T-helper 2 cell treated with Interferon-gamma antibody and Interleukin-4, amounts not matched to agents 5 μg/mL and 100 μg/mL, for 36 hours (primary cell): ENCODE measurements around the gene HGFAC.

Source experiments
- DNase-seq: peaks from one replicate; pipeline ENCODE4 v3.0.0; 2021; ENCODE audit warnings: low spot score
- H3K27ac Mint-ChIP-seq: one replicate; pipeline ENCODE4 v1.8.0; 2021; ENCODE audit warnings: mild to moderate bottlenecking, mixed read lengths
- H3K27me3 Mint-ChIP-seq: one replicate; pipeline ENCODE4 v1.8.0; 2021; ENCODE audit warnings: low read depth, mixed read lengths
- H3K36me3 Mint-ChIP-seq: one replicate; pipeline ENCODE4 v1.8.0; 2021; ENCODE audit warnings: low read depth, mixed read lengths
- H3K4me1 Mint-ChIP-seq: one replicate; pipeline ENCODE4 v1.8.0; 2021; ENCODE audit warnings: low read depth, mixed read lengths
- H3K4me3 Mint-ChIP-seq: one replicate; pipeline ENCODE4 v1.8.0; 2022; ENCODE audit warnings: mild to moderate bottlenecking, moderate library complexity, mixed read lengths
- H3K9me3 Mint-ChIP-seq: one replicate; pipeline ENCODE4 v1.8.0; 2021; ENCODE audit warnings: mixed read lengths

Gene HGFAC

GRCh38 chr4:3463556-3464348 lies 22.0 kb downstream of the HGFAC start:
- Mint-ChIP-seq H3K27ac (no peak overlapping the region), H3K27me3 (peaks cover 10% of the 10 kb centered on the region), H3K9me3 (no peaks in the 10 kb centered on the region), H3K4me3 (no peak overlapping the region), H3K36me3 (no peaks in the 10 kb centered on the region), H3K4me1 (no peaks in the 10 kb centered on the region)
- no peak for DNase-seq

GRCh38 chr4:3464349-3464905 lies 22.7 kb downstream of the HGFAC start:
- Mint-ChIP-seq H3K4me1 (no peaks in the 10 kb centered on the region), H3K4me3 (no peak overlapping the region), H3K27ac (no peak overlapping the region), H3K36me3 (no peaks in the 10 kb centered on the region), H3K27me3 (peaks cover 10% of the 10 kb centered on the region), H3K9me3 (no peaks in the 10 kb centered on the region)
- no peak for DNase-seq

- no peaks in the 10 kb centered on the region for H3K9me3 Mint-ChIP-seq
- H3K4me3 Mint-ChIP-seq, result no peak overlapping the region
- H3K27ac Mint-ChIP-seq, result no peak overlapping the region
- no peaks in the 10 kb centered on the region for H3K4me1 Mint-ChIP-seq
- DNase-seq, result no peak
- H3K36me3 Mint-ChIP-seq, result no peaks in the 10 kb centered on the region
- H3K27me3 Mint-ChIP-seq, result peaks cover 10% of the 10 kb centered on the region
Measured at GRCh38 chr4:3464911-3465697, 23.3 kb downstream of the HGFAC start.

GRCh38 chr4:3465698-3466671 lies 24.2 kb downstream of the HGFAC start:
- Mint-ChIP-seq H3K9me3 (no peaks in the 10 kb centered on the region), H3K27me3 (peaks cover 10% of the 10 kb centered on the region), H3K36me3 (no peaks in the 10 kb centered on the region), H3K27ac (no peak overlapping the region), H3K4me3 (no peak overlapping the region), H3K4me1 (no peaks in the 10 kb centered on the region)
- no peak for DNase-seq

GRCh38 chr4:3466691-3467600 lies 25.2 kb downstream of the HGFAC start:
- Mint-ChIP-seq H3K4me1 (no peaks in the 10 kb centered on the region), H3K27me3 (peaks cover 8% of the 10 kb centered on the region), H3K27ac (no peak overlapping the region), H3K4me3 (no peak overlapping the region), H3K9me3 (no peaks in the 10 kb centered on the region), H3K36me3 (no peaks in the 10 kb centered on the region)
- no peak for DNase-seq

- no peak overlapping the region for H3K4me3 Mint-ChIP-seq
Measured at GRCh38 chr4:3467601-3468031, 25.8 kb downstream of the HGFAC start.

GRCh38 chr4:3468154-3468553 lies 26.4 kb downstream of the HGFAC start:
- no peak for DNase-seq
- Mint-ChIP-seq H3K27ac (no peak overlapping the region), H3K4me3 (no peak overlapping the region), H3K27me3 (no peaks in the 10 kb centered on the region), H3K9me3 (no peaks in the 10 kb centered on the region), H3K36me3 (no peaks in the 10 kb centered on the region), H3K4me1 (no peaks in the 10 kb centered on the region)

More at GRCh38 chr4:3467601-3468031, 25.8 kb downstream of the HGFAC start:
- H3K27me3 Mint-ChIP-seq, result peaks cover 2% of the 10 kb centered on the region
- no peaks in the 10 kb centered on the region for H3K4me1 Mint-ChIP-seq
- H3K36me3 Mint-ChIP-seq, result no peaks in the 10 kb centered on the region
- no peak for DNase-seq
- no peak overlapping the region for H3K27ac Mint-ChIP-seq
- H3K9me3 Mint-ChIP-seq, result no peaks in the 10 kb centered on the region

GRCh38 chr4:3468804-3469203 lies 27.0 kb downstream of the HGFAC start:
- no peaks in the 10 kb centered on the region for H3K9me3 Mint-ChIP-seq
- no peak overlapping the region for H3K27ac Mint-ChIP-seq
- H3K4me3 Mint-ChIP-seq, result no peak overlapping the region
- H3K36me3 Mint-ChIP-seq, result no peaks in the 10 kb centered on the region
- no peaks in the 10 kb centered on the region for H3K4me1 Mint-ChIP-seq
- H3K27me3 Mint-ChIP-seq, result no peaks in the 10 kb centered on the region
- DNase-seq, result no peak

GRCh38 chr4:3469386-3470243 lies 27.8 kb downstream of the HGFAC start:
- no peak overlapping the region for H3K27ac Mint-ChIP-seq
- no peaks in the 10 kb centered on the region for H3K9me3 Mint-ChIP-seq
- no peak for DNase-seq
- no peaks in the 10 kb centered on the region for H3K27me3 Mint-ChIP-seq
- no peaks in the 10 kb centered on the region for H3K4me1 Mint-ChIP-seq
- H3K4me3 Mint-ChIP-seq, result no peak overlapping the region
- H3K36me3 Mint-ChIP-seq, result no peaks in the 10 kb centered on the region

GRCh38 chr4:3470244-3471097 lies 28.7 kb downstream of the HGFAC start:
- Mint-ChIP-seq H3K27ac (no peak overlapping the region), H3K36me3 (no peaks in the 10 kb centered on the region), H3K4me1 (no peaks in the 10 kb centered on the region), H3K4me3 (no peak overlapping the region), H3K9me3 (no peaks in the 10 kb centered on the region), H3K27me3 (no peaks in the 10 kb centered on the region)
- DNase-seq, result no peak

- no peak overlapping the region for H3K27ac Mint-ChIP-seq
Measured at GRCh38 chr4:3471098-3471760, 29.5 kb downstream of the HGFAC start.

More at GRCh38 chr4:3471098-3471760, 29.5 kb downstream of the HGFAC start:
- H3K27me3 Mint-ChIP-seq, result no peaks in the 10 kb centered on the region
- no peaks in the 10 kb centered on the region for H3K9me3 Mint-ChIP-seq
- no peak overlapping the region for H3K4me3 Mint-ChIP-seq
- no peaks in the 10 kb centered on the region for H3K4me1 Mint-ChIP-seq
- no peak for DNase-seq
- no peaks in the 10 kb centered on the region for H3K36me3 Mint-ChIP-seq
